ENCODE results near the gene DISC1. TPM values are rescaled to one million over a fixed set of nuclear protein-coding genes. Genes with fewer than 3 reads are reported as not detected.
"Not testable (repeated sequence)": the region's sequence is repeated elsewhere in the genome, so short reads cannot be mapped to it uniquely, and the experiment has no call there.

Gene DISC1
- 10 to 100 TPM; 12.6 to 14.7 TPM for total RNA-seq

GRCh38 chr1:231626535-231626950 lies at the start of gene DISC1:
Gene DISC1, plus strand, starts transcription at chr1:231626790. Its CDS starts 78 bp downstream, at chr1:231626868.
- H3K4me1 Mint-ChIP-seq (ENCODE audit: low read depth), result peaks cover 30% of the 10 kb centered on the region
- H3K9me3 Mint-ChIP-seq (ENCODE audit: insufficient read depth), result no peaks in the 10 kb centered on the region
- peak within 1 kb of the TSS; percentile 87 for H3K27ac Mint-ChIP-seq
- DNase-seq (peak; percentile 85), ATAC-seq (peak; percentile 81)
- peak within 1 kb of the TSS; percentile 87 for H3K4me3 Mint-ChIP-seq
- CTCF ChIA-PET, result interaction anchor here (1.3 to 1.4 kb wide), 2 partner anchors 13 to 21 kb away, joined by 5 to 6 read pairs; no protein-coding TSS in a partner anchor
- peaks cover 19% of the 10 kb centered on the region for H3K27me3 Mint-ChIP-seq (ENCODE audit: low read depth)
- H3K36me3 Mint-ChIP-seq (ENCODE audit: low read depth), result no peaks in the 10 kb centered on the region
- POLR2A ChIA-PET, result interaction anchor here (1.6 kb wide), 1 partner anchor 13 kb away, joined by 8 read pairs; no protein-coding TSS in a partner anchor

GRCh38 chr1:231576804-231577718 lies 49.5 kb upstream of the DISC1 start:
- CTCF ChIA-PET, result interaction anchor here (1.5 kb wide), 2 partner anchors 28 to 214 kb away, joined by 3 to 4 read pairs; no protein-coding TSS in a partner anchor
- no peak overlapping the region for H3K27ac Mint-ChIP-seq
- POLR2A ChIA-PET, result no interaction called here
- no peak for DNase-seq
- H3K4me3 Mint-ChIP-seq, result no peak overlapping the region
- no peaks in the 10 kb centered on the region for H3K9me3 Mint-ChIP-seq (ENCODE audit: insufficient read depth)
- H3K27me3 Mint-ChIP-seq (ENCODE audit: low read depth), result no peaks in the 10 kb centered on the region
- no peaks in the 10 kb centered on the region for H3K4me1 Mint-ChIP-seq (ENCODE audit: low read depth)
- no peaks in the 10 kb centered on the region for H3K36me3 Mint-ChIP-seq (ENCODE audit: low read depth)
- no peak for ATAC-seq

GRCh38 chr1:231580874-231581273 lies 45.7 kb upstream of the DISC1 start:
- H3K27ac Mint-ChIP-seq, result no peak overlapping the region
- POLR2A ChIA-PET, result no interaction called here

GRCh38 chr1:231581859-231582258 lies 44.7 kb upstream of the DISC1 start:
- H3K36me3 Mint-ChIP-seq (ENCODE audit: low read depth), result no peaks in the 10 kb centered on the region
- H3K4me3 Mint-ChIP-seq, result no peak overlapping the region
- no peaks in the 10 kb centered on the region for H3K9me3 Mint-ChIP-seq (ENCODE audit: insufficient read depth)
- ChIA-PET CTCF (no interaction called here), POLR2A (no interaction called here)
- no peaks in the 10 kb centered on the region for H3K4me1 Mint-ChIP-seq (ENCODE audit: low read depth)
- H3K27ac Mint-ChIP-seq, result no peak overlapping the region
- no peaks in the 10 kb centered on the region for H3K27me3 Mint-ChIP-seq (ENCODE audit: low read depth)
- ATAC-seq, result no peak
- no peak for DNase-seq

More at GRCh38 chr1:231580874-231581273, 45.7 kb upstream of the DISC1 start:
- no peaks in the 10 kb centered on the region for H3K9me3 Mint-ChIP-seq (ENCODE audit: insufficient read depth)
- DNase-seq (no peak), ATAC-seq (no peak)
- H3K36me3 Mint-ChIP-seq (ENCODE audit: low read depth), result no peaks in the 10 kb centered on the region
- CTCF ChIA-PET, result no interaction called here
- H3K27me3 Mint-ChIP-seq (ENCODE audit: low read depth), result no peaks in the 10 kb centered on the region
- H3K4me3 Mint-ChIP-seq, result no peak overlapping the region
- no peaks in the 10 kb centered on the region for H3K4me1 Mint-ChIP-seq (ENCODE audit: low read depth)

GRCh38 chr1:231583376-231583775 lies 43.2 kb upstream of the DISC1 start:
- ATAC-seq (no peak), DNase-seq (no peak)
- Mint-ChIP-seq H3K27ac (no peak overlapping the region), H3K4me3 (no peak overlapping the region), H3K27me3 (ENCODE audit: low read depth) (no peaks in the 10 kb centered on the region), H3K4me1 (ENCODE audit: low read depth) (no peaks in the 10 kb centered on the region), H3K9me3 (ENCODE audit: insufficient read depth) (no peaks in the 10 kb centered on the region), H3K36me3 (ENCODE audit: low read depth) (no peaks in the 10 kb centered on the region)
- CTCF ChIA-PET, result no interaction called here
- POLR2A ChIA-PET, result no interaction called here

- CTCF ChIA-PET, result interaction anchor here (1.0 to 1.3 kb wide), 4 partner anchors 47 to 227 kb away, joined by 3 to 6 read pairs (median 3); no protein-coding TSS in a partner anchor
- Mint-ChIP-seq H3K9me3 (ENCODE audit: insufficient read depth) (no peaks in the 10 kb centered on the region), H3K4me3 (no peak overlapping the region), H3K27me3 (ENCODE audit: low read depth) (no peaks in the 10 kb centered on the region), H3K27ac (no peak overlapping the region), H3K4me1 (ENCODE audit: low read depth) (no peaks in the 10 kb centered on the region), H3K36me3 (ENCODE audit: low read depth) (no peaks in the 10 kb centered on the region)
- POLR2A ChIA-PET, result no interaction called here
- no peak for ATAC-seq
- DNase-seq, result no peak
Observed at GRCh38 chr1:231584117-231584516, 42.5 kb upstream of the DISC1 start.

GRCh38 chr1:231584921-231585320 lies 41.7 kb upstream of the DISC1 start:
- no peak for ATAC-seq
- CTCF ChIA-PET, result interaction anchor here (1.0 to 1.3 kb wide), 4 partner anchors 48 to 228 kb away, joined by 3 to 6 read pairs (median 3); no protein-coding TSS in a partner anchor
- H3K4me1 Mint-ChIP-seq (ENCODE audit: low read depth), result no peaks in the 10 kb centered on the region
- DNase-seq, result no peak
- H3K27me3 Mint-ChIP-seq (ENCODE audit: low read depth), result no peaks in the 10 kb centered on the region
- no peaks in the 10 kb centered on the region for H3K36me3 Mint-ChIP-seq (ENCODE audit: low read depth)
- no peak overlapping the region for H3K4me3 Mint-ChIP-seq
- POLR2A ChIA-PET, result no interaction called here
- no peak overlapping the region for H3K27ac Mint-ChIP-seq
- H3K9me3 Mint-ChIP-seq (ENCODE audit: insufficient read depth), result no peaks in the 10 kb centered on the region

GRCh38 chr1:231590453-231591198 lies 36.0 kb upstream of the DISC1 start:
- H3K27ac Mint-ChIP-seq, result no peak overlapping the region
- peaks cover 2% of the 10 kb centered on the region for H3K27me3 Mint-ChIP-seq (ENCODE audit: low read depth)
- ChIA-PET POLR2A (no interaction called here), CTCF (interaction anchor here (0.6 to 3.6 kb wide), 15 partner anchors 8 to 299 kb away, joined by 3 to 18 read pairs (median 4); partner anchors contain the start of genes EXOC8 and SPRTN)
- no peaks in the 10 kb centered on the region for H3K9me3 Mint-ChIP-seq (ENCODE audit: insufficient read depth)
- no peaks in the 10 kb centered on the region for H3K36me3 Mint-ChIP-seq (ENCODE audit: low read depth)
- DNase-seq (peak; percentile 59), ATAC-seq (peak; percentile 74)
- H3K4me3 Mint-ChIP-seq, result no peak overlapping the region
- no peaks in the 10 kb centered on the region for H3K4me1 Mint-ChIP-seq (ENCODE audit: low read depth)

GRCh38 chr1:231591466-231591865 lies 35.1 kb upstream of the DISC1 start:
- Mint-ChIP-seq H3K4me3 (no peak overlapping the region), H3K27me3 (ENCODE audit: low read depth) (peaks cover 2% of the 10 kb centered on the region), H3K4me1 (ENCODE audit: low read depth) (no peaks in the 10 kb centered on the region), H3K9me3 (ENCODE audit: insufficient read depth) (no peaks in the 10 kb centered on the region), H3K36me3 (ENCODE audit: low read depth) (no peaks in the 10 kb centered on the region), H3K27ac (no peak overlapping the region)
- CTCF ChIA-PET, result interaction anchor here (0.7 to 3.6 kb wide), 6 partner anchors 11 to 276 kb away, joined by 4 to 18 read pairs (median 8); partner anchors contain the start of genes EXOC8 and SPRTN
- POLR2A ChIA-PET, result no interaction called here
- ATAC-seq (no peak), DNase-seq (no peak)

- Mint-ChIP-seq H3K27ac (no peak overlapping the region), H3K4me1 (ENCODE audit: low read depth) (no peaks in the 10 kb centered on the region), H3K27me3 (ENCODE audit: low read depth) (peaks cover 2% of the 10 kb centered on the region), H3K36me3 (ENCODE audit: low read depth) (no peaks in the 10 kb centered on the region), H3K9me3 (ENCODE audit: insufficient read depth) (no peaks in the 10 kb centered on the region), H3K4me3 (no peak overlapping the region)
- POLR2A ChIA-PET, result no interaction called here
- ATAC-seq (no peak), DNase-seq (no peak)
- CTCF ChIA-PET, result interaction anchor here (0.7 to 3.6 kb wide), 2 partner anchors 16 to 237 kb away, joined by 3 to 18 read pairs; no protein-coding TSS in a partner anchor
Observed at GRCh38 chr1:231592809-231593208, 33.8 kb upstream of the DISC1 start.

- CTCF ChIA-PET, result interaction anchor here (0.7 to 3.6 kb wide), 2 partner anchors 16 to 237 kb away, joined by 3 to 18 read pairs; no protein-coding TSS in a partner anchor
- H3K36me3 Mint-ChIP-seq (ENCODE audit: low read depth); H3K27ac Mint-ChIP-seq; H3K27me3 Mint-ChIP-seq (ENCODE audit: low read depth); H3K9me3 Mint-ChIP-seq (ENCODE audit: insufficient read depth); H3K4me3 Mint-ChIP-seq; POLR2A ChIA-PET; DNase-seq; H3K4me1 Mint-ChIP-seq (ENCODE audit: low read depth); ATAC-seq: not testable (repeated sequence)
Observed at GRCh38 chr1:231593264-231593663, 33.3 kb upstream of the DISC1 start.

All from activated CD8-positive, alpha-beta T cell treated with anti-CD3 and anti-CD28 coated beads, Interleukin-2, amount 10 ng/mL, durations not matched to agents 7 days and 5 days (primary cell).